Pancreas (tissue), 10 donors: ENCODE measurements around the gene TOX4. TPM values are rescaled to one million over a fixed set of nuclear protein-coding genes. Genes with fewer than 3 reads are reported as not detected.
"Not testable (repeated sequence)": the region's sequence is repeated elsewhere in the genome, so short reads cannot be mapped to it uniquely, and the experiment has no call there.

Source experiments
- ATAC-seq, 4 donors: fragments of 200-7000 bp; cut with Tn5 transposase; one replicate each; pipeline versions ENCODE4 v1.8.0 to v1.9.1; 2020; ENCODE audit warnings: mild to moderate bottlenecking in 4 of 4, moderate library complexity in 4 of 4
- DNase-seq, 6 donors: peaks; one replicate each; pipeline ENCODE4 v3.0.0-alpha.2; 2020
- FAIRE-seq: peaks from 2 replicates; lab custom pipeline; 2012; peaks lifted over from hg19 to GRCh38; lab: Jason Lieb, UNC
- H3K27ac ChIP-seq, 4 donors: fragments of 200-600 bp; sonication (generic); 1 replicate in 3 of 4; 2 replicates in 1 of 4; pipeline versions ENCODE4 v1.5.0 to v1.8.0; 2020
- H3K27me3 ChIP-seq, 4 donors: fragments of 200-600 bp; one replicate each; pipeline ENCODE4 v1.8.0; 2021
- H3K36me3 ChIP-seq, 3 donors: fragments of 200-600 bp; sonication (generic) in 1 of 3; one replicate each; pipeline versions ENCODE4 v1.5.0 to v1.8.0; 2020 to 2021
- H3K4me1 ChIP-seq, 3 donors: fragments of 200-600 bp; one replicate each; pipeline ENCODE4 v1.8.0; 2021
- H3K4me3 ChIP-seq, 4 donors: fragments of 200-600 bp; sonication (generic) in 2 of 4; one replicate each; pipeline versions ENCODE4 v1.5.0 to v1.8.0; 2020 to 2021
- H3K9me3 ChIP-seq, 4 donors: fragments of 200-600 bp; one replicate each; pipeline ENCODE4 v1.8.0; 2021
- WGBS, 2 donors: extraction: QIAGEN DNeasy Blood & Tissue Kit; methylation state at CpG; one replicate each; pipeline ENCODE4 v1.1.7; 2013; 5-methylcytosine and 5-hydroxymethylcytosine counted together
- intact Hi-C, 3 donors: fragments of 100-400 bp; cut with DNase I; formaldehyde crosslinking; loops; one replicate each; pipeline versions ENCODE4 v1.11.1 to v1.14.2; 2022
- polyA plus RNA-seq, 2 donors: library from polyadenylated mRNA; stranded (reverse); fragments of 200-250 nt; gene quantifications; one replicate each; pipeline ENCODE4 v1.2.3, GENCODE V29; 2013
- total RNA-seq, 6 donors: library from RNA; stranded (reverse); fragmentation: NEBNext Ultra II Directional in 4 of 6; extraction: Animal tissue kit (Norgen Biotek cat#: 25700) in 4 of 6; gene quantifications; one replicate each; pipeline versions ENCODE4 v1.2.1 to v1.2.4, GENCODE V29; 2021 to 2023
- TF ChIP-seq, protein P1 (sequence below), 4 donors: fragments of 200-600 bp; sonication (generic) in 3 of 4; IDR thresholded peaks; one replicate each; pipeline versions ENCODE4 v1.5.0 to v1.8.0; 2021; ENCODE audit warnings: antibody characterized with exemption in 4 of 4
- donor health status: healthy with polysubstance abuse.
- donor health status: DM: no; HTN: no; CAD: no; lungs with moderate emphysema.
- donor health status: DM: no; HTN: no; CAD: no.
- donor health status: control.
- donor health status: control.
- donor health status: Bipolar disorder and iron deficiency.
- donor health status: DM: yes; HTN: yes; CAD: no.
- donor health status: DM: no; HTN: no; CAD: no.
- donor health status: DM: no; HTN: no; CAD: no.
- donor health status: DM: yes; HTN: yes; CAD: no.

Gene TOX4
- total and polyA plus RNA-seq, 8 donors: 13.2 to 39.7 (median 36.8) TPM

DNA sequence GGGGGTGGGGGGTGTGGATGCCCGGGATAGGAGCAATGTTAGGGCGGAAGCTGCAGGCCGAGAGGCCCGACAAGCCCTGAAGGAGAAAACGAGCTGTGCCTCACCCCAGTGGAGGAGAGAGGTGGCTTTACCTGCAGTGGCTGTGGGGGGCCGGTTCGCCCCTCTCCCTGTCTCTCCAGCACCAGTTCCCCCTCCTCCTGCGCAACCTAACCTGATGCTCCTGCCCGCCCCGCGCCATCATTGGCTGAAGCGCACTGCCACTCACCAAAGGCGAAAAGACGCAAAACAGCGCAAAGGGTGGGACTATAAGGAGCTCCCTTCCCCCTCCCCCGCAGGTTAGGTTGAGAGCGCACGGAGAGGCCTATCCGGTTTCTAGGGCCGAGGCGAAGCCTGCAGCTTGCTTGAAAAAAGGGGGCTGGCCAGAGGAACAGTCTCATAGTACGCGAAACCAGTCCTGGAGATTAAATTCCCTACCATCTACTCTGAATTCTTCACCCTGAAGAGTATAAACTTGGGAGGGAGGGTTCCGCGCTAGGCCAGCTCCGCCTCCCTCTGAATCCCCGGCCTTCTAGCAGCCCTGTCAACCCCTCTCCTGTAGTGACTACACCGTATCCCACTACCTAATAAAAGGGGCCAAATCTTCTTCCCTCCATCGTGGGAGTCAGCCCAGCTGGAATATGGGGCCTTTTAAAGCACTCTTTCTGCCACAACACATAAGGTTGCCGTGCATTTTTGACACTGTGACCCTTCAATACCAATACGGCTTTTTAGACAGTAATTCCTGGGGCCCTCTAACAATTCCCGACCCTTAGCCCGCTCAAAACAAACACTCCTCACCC is 39.7 kb upstream of the TOX4 start:
- peaks cover 4 to 8% (median 7%) of the 10 kb centered on the region in 3 donors for H3K4me1 ChIP-seq
- FAIRE-seq (peak; percentile 29), ATAC-seq (peak; percentile 100), DNase-seq (peak; percentile 92 to 100 (median 98))
- TF ChIP-seq, protein P1, sequence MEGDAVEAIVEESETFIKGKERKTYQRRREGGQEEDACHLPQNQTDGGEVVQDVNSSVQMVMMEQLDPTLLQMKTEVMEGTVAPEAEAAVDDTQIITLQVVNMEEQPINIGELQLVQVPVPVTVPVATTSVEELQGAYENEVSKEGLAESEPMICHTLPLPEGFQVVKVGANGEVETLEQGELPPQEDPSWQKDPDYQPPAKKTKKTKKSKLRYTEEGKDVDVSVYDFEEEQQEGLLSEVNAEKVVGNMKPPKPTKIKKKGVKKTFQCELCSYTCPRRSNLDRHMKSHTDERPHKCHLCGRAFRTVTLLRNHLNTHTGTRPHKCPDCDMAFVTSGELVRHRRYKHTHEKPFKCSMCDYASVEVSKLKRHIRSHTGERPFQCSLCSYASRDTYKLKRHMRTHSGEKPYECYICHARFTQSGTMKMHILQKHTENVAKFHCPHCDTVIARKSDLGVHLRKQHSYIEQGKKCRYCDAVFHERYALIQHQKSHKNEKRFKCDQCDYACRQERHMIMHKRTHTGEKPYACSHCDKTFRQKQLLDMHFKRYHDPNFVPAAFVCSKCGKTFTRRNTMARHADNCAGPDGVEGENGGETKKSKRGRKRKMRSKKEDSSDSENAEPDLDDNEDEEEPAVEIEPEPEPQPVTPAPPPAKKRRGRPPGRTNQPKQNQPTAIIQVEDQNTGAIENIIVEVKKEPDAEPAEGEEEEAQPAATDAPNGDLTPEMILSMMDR (IDR thresholded peaks at IDR 0.05): no peak
- H3K9me3 ChIP-seq: no peaks in the 10 kb centered on the region
- no peaks in the 10 kb centered on the region for H3K27me3 ChIP-seq
- intact Hi-C loops: no loop called here
- no peaks in the 10 kb centered on the region for H3K36me3 ChIP-seq
- H3K4me3 ChIP-seq: peak overlapping the region; percentile 58 to 94 (median 72)
- WGBS, 2 donors: 4% methylated on average over 27 to 33 of the region's 33 CpGs
- H3K27ac ChIP-seq: peak overlapping the region; percentile 65 to 89 (median 76)

DNA sequence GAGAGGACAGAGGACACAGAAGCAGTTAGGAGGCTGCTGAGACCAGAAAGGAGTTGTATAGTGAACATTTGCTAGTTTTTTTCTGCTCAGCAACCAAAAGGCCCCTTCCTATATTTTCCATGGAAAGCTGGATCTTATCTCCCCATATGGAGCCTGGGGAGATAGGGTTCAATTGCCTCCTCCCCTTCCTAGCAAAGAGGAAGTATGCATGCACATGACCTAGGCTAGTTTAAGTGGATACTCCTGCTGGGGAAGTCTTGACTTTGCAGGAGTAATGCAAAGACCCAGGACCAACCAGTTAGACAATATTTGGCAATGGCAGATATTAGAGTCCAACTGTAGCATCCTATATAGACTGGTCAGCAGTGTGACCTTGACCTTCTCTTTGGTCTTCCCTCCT is 36.1 kb upstream of the TOX4 start:
- H3K27ac ChIP-seq: no peak overlapping the region
- no peak overlapping the region for H3K4me3 ChIP-seq
- TF ChIP-seq, protein P1 (IDR thresholded peaks at IDR 0.05): no peak
- intact Hi-C loops: no loop called here
- H3K9me3 ChIP-seq: no peaks in the 10 kb centered on the region
- peaks cover 4 to 5% (median 4%) of the 10 kb centered on the region in 3 donors for H3K4me1 ChIP-seq
- no peak for FAIRE-seq
- DNase-seq: no peak
- no peaks in the 10 kb centered on the region for H3K27me3 ChIP-seq
- no peaks in the 10 kb centered on the region for H3K36me3 ChIP-seq
- ATAC-seq: no peak

DNA sequence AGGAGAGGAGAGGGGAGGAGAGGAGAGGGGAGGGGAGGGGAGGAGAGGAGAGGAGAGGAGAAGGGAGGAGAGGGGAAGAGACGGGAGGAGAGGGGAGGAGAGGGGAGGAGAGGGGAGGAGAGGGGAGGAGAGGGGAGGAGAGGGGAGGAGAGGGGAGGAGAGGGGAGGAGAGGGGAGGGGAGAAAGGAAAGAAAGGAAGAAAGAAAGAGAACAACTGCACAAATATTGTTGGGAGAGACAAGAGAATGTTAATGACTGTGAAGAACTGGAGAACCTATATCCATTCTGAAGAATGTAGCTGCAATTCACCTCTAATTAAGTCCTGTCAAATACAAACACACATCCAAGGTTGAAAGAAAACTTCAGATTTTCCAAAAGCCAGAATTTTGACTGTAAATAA is 34.3 kb upstream of the TOX4 start:
- ATAC-seq, H3K4me3 ChIP-seq, FAIRE-seq, H3K27ac ChIP-seq, H3K4me1 ChIP-seq, intact Hi-C loops, H3K36me3 ChIP-seq, H3K27me3 ChIP-seq, DNase-seq, H3K9me3 ChIP-seq: not testable (repeated sequence)
- 83 to 100% methylated on average over 1 of the region's 1 CpG for whole genome bisulfite sequencing, 2 donors

DNA sequence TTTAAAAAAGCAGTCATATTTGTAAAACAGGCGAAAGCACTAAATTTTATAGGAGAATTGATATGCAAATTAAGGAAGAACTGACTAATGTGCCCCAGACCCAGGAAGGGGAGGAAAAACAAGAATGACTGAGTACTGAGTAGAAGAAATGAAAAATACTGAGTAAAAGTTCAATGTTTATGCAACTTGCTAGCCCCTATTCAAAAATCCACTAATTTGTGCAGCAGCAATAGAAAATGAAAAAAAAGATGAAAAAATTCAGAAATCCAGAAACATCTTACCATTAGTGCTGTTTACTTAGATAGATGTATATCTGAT is 27.1 kb upstream of the TOX4 start:
- H3K27me3 ChIP-seq: no peaks in the 10 kb centered on the region
- TF ChIP-seq, protein P1 (IDR thresholded peaks at IDR 0.05): no peak
- FAIRE-seq: no peak
- WGBS, 2 donors: 88 to 89% methylated on average over 1 of the region's 1 CpG
- intact Hi-C loops: no loop called here
- H3K4me3 ChIP-seq: no peak overlapping the region
- ATAC-seq: no peak
- DNase-seq: no peak
- H3K36me3 ChIP-seq: no peaks in the 10 kb centered on the region
- H3K4me1 ChIP-seq: peaks cover 4 to 16% (median 5%) of the 10 kb centered on the region in 3 donors
- H3K9me3 ChIP-seq: no peaks in the 10 kb centered on the region
- no peak overlapping the region for H3K27ac ChIP-seq

DNA sequence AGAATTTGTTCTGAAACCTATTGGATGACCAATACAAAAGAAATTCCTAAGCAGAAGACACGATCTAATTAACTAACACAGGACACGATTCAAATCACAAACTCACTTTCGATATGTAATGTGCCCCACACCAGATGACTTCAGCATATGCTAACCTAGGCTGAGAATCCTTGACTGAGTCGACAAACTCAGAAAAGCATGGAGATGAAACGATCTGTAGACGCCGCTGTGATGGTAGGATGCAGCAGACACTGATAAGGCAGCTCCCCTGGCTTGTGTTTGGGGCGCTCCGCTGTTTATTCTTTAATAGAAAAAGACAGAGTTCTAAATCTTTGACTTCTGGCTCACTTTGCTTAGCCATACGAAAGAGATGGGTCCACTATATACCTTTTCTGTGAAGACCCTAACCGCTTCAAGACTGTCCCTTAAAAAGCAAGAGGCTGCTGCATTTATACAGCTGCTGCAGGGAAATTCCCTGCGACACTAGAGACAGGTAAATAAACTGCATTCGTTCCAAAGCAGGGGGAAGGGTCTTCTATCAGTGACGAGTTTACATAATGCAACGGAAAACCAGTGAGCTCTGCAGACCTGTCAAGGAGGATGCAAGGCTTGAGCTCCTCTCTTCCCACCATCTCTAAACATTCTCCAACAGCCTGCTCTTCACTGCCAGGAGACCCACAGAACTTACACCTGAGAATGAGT is 22.0 kb upstream of the TOX4 start:
- DNase-seq: no peak
- TF ChIP-seq, protein P1 (IDR thresholded peaks at IDR 0.05): no peak
- H3K4me3 ChIP-seq: peak overlapping the region; percentile 43 to 83 (median 72)
- no peaks in the 10 kb centered on the region for H3K36me3 ChIP-seq
- H3K4me1 ChIP-seq: peaks cover 4 to 19% (median 5%) of the 10 kb centered on the region in 3 donors
- FAIRE-seq: no peak
- H3K9me3 ChIP-seq: no peaks in the 10 kb centered on the region
- WGBS, 2 donors: 6 to 8% methylated on average over 15 of the region's 15 CpGs
- peak overlapping the region; percentile 67 to 97 (median 89) for H3K27ac ChIP-seq
- intact Hi-C loops: no loop called here
- ATAC-seq: peak in 1 of 4 donors; percentile 4
- H3K27me3 ChIP-seq: no peaks in the 10 kb centered on the region
